Keratinocyte (primary cell): ENCODE data around the gene SYK. TPM values are rescaled to one million over a fixed set of nuclear protein-coding genes. Genes with fewer than 3 reads are reported as not detected.

Experiments
- DNase-seq: peaks from one replicate; pipeline ENCODE4 v3.0.0-alpha.2; 2011; ENCODE audit warnings: low read depth, missing footprints, low spot score
- FAIRE-seq: peaks from 2 replicates; lab custom pipeline; 2011; peaks lifted over from hg19 to GRCh38; lab: Jason Lieb, UNC
- H2AFZ ChIP-seq: 2 replicates; pipeline ENCODE4 v1.6.0; 2012; ENCODE audit warnings: low read length, control low read depth, inconsistent platforms; ENCODE audit not compliant: control insufficient read depth
- H3K27ac ChIP-seq: 2 replicates; pipeline ENCODE4 v1.5.1; 2011; ENCODE audit warnings: low read length; ENCODE audit not compliant: control insufficient read depth, insufficient read depth
- H3K27me3 ChIP-seq: 3 replicates; pipeline ENCODE4 v1.6.0; 2011; ENCODE audit warnings: low read length; ENCODE audit not compliant: control insufficient read depth, insufficient read depth; ENCODE audit errors: extremely low read depth
- H3K36me3 ChIP-seq, 2 experiments: 2 replicates in 1 of 2; 3 replicates in 1 of 2; pipeline ENCODE4 v1.5.1; 2011; ENCODE audit warnings: low read length in 2 of 2, mild to moderate bottlenecking in 1 of 2; ENCODE audit not compliant: control insufficient read depth in 2 of 2, insufficient read depth in 2 of 2; ENCODE audit errors: extremely low read depth in 1 of 2
- H3K4me1 ChIP-seq: 3 replicates; pipeline ENCODE4 v1.5.1; 2011; ENCODE audit warnings: low read length; ENCODE audit not compliant: control insufficient read depth, insufficient read depth; ENCODE audit errors: extremely low read depth
- H3K4me2 ChIP-seq: 3 replicates; pipeline ENCODE4 v1.6.0; 2011; ENCODE audit warnings: low read depth, low read length; ENCODE audit not compliant: control insufficient read depth, insufficient read depth; ENCODE audit errors: extremely low read depth
- H3K4me3 ChIP-seq, 3 experiments: fragments of 200-600 bp in 1 of 3; sonication (generic) in 1 of 3; 2 replicates in 2 of 3; 3 replicates in 1 of 3; pipeline ENCODE4 v1.5.1; 2011 to 2016; ENCODE audit warnings: low read length in 3 of 3, mild to moderate bottlenecking in 3 of 3, control low read depth in 2 of 3, inconsistent platforms in 1 of 3, low read depth in 1 of 3, mixed read lengths in 1 of 3, mixed run types in 1 of 3, moderate library complexity in 1 of 3; ENCODE audit not compliant: control insufficient read depth in 2 of 3, insufficient read depth in 2 of 3; ENCODE audit errors: extremely low read depth in 1 of 3
- H3K79me2 ChIP-seq: 2 replicates; pipeline ENCODE4 v1.6.0; 2012; ENCODE audit warnings: low read length; ENCODE audit not compliant: control insufficient read depth, insufficient read depth
- H3K9ac ChIP-seq: 3 replicates; pipeline ENCODE4 v1.6.0; 2011; ENCODE audit warnings: low read length; ENCODE audit not compliant: control insufficient read depth, insufficient read depth; ENCODE audit errors: extremely low read depth
- H3K9me1 ChIP-seq: 3 replicates; pipeline ENCODE4 v1.6.0; 2011; ENCODE audit warnings: low read length; ENCODE audit not compliant: control insufficient read depth, insufficient read depth; ENCODE audit errors: extremely low read depth
- H3K9me3 ChIP-seq: 2 replicates; pipeline ENCODE4 v1.5.1; 2012; ENCODE audit warnings: low read depth, low read length; ENCODE audit not compliant: control insufficient read depth
- H4K20me1 ChIP-seq: 3 replicates; pipeline ENCODE4 v1.6.0; 2011; ENCODE audit warnings: low read length; ENCODE audit not compliant: control insufficient read depth, insufficient read depth; ENCODE audit errors: extremely low read depth
- CTCF ChIP-seq, 3 experiments: IDR thresholded peaks in 1 of 3; conservative IDR thresholded peaks in 1 of 3; optimal IDR thresholded peaks in 1 of 3; 2 replicates in 2 of 3; 3 replicates in 1 of 3; pipeline versions ENCODE3 to v1.5.1; 2011; ENCODE audit warnings: low read length in 3 of 3, mild to moderate bottlenecking in 3 of 3, moderate library complexity in 2 of 3, control low read depth in 1 of 3, inconsistent platforms in 1 of 3; ENCODE audit not compliant: insufficient read depth in 2 of 3; ENCODE audit errors: extremely low read depth in 1 of 3
- EZH2 ChIP-seq: IDR thresholded peaks from one replicate; pipeline ENCODE4 v1.6.1; 2012; ENCODE audit warnings: inconsistent platforms, mild to moderate bottlenecking, low read length, moderate library complexity
- dilution Hi-C: fragments of 300-500 bp; cut with MboI; formaldehyde crosslinking; loops from one replicate; pipeline ENCODE4 v1.7.0; 2020; ENCODE audit warnings: low sequenced_read_pairs; ENCODE audit not compliant: extremely low pct_ligation_motif_present
- polyA plus RNA-seq, 5 experiments: library from polyadenylated mRNA; depleted of rRNA in 3 of 5; stranded (reverse) in 3 of 5; stranded (forward) in 1 of 5; unstranded in 1 of 5; fragments of >200 nt; gene quantifications; 1 replicate in 1 of 5; 2 replicates in 3 of 5; 3 replicates in 1 of 5; pipeline versions ENCODE4 v1.2.1 to v1.2.3, GENCODE V29; 2011 to 2012; ENCODE audit warnings: missing spikeins in 2 of 5, low read depth in 1 of 5, low replicate concordance in 1 of 5

The SYK gene
- polyA plus RNA-seq, 1 donor (not counting 4 experiments of a cell fraction or from before 2014, with no cell fraction given), result 2.0 TPM

GRCh38 chr9:90857091-90857490 lies 55.5 kb downstream of the SYK start:
- FAIRE-seq, result no peak
- Histone ChIP-seq H3K27ac (no peak overlapping the region), H4K20me1 (no peaks in the 10 kb centered on the region), H3K4me1 (peaks cover 10% of the 10 kb centered on the region), H3K4me2 (no peak overlapping the region), H2AFZ (no peak overlapping the region), H3K9ac (no peak overlapping the region), H3K36me3 (no peaks in the 10 kb centered on the region), H3K9me3 (no peaks in the 10 kb centered on the region), H3K4me3 (no peak overlapping the region), H3K9me1 (no peaks in the 10 kb centered on the region), H3K79me2 (no peaks in the 10 kb centered on the region), H3K27me3 (no peaks in the 10 kb centered on the region)
- dilution Hi-C loops, result no loop called here
- TF ChIP-seq EZH2, result no peak
- no peak for TF ChIP-seq CTCF (optimal IDR thresholded peaks at IDR 0.05 in 1 of 3, IDR thresholded peaks at IDR 0.05 in 1 of 3, conservative IDR thresholded peaks at IDR 0.05 in 1 of 3; ENCODE audit: extremely low read depth in 1 of 3, insufficient read depth in 2 of 3, low read length in 3 of 3)
- DNase-seq, result no peak

GRCh38 chr9:90857855-90858254 lies 56.2 kb downstream of the SYK start:
- Histone ChIP-seq H3K9ac (no peak overlapping the region), H3K9me1 (no peaks in the 10 kb centered on the region), H3K36me3 (no peaks in the 10 kb centered on the region), H3K79me2 (no peaks in the 10 kb centered on the region), H3K27ac (no peak overlapping the region), H4K20me1 (no peaks in the 10 kb centered on the region), H3K4me2 (no peak overlapping the region), H3K9me3 (no peaks in the 10 kb centered on the region), H3K4me3 (no peak overlapping the region), H2AFZ (no peak overlapping the region), H3K4me1 (peaks cover 10% of the 10 kb centered on the region), H3K27me3 (no peaks in the 10 kb centered on the region)
- FAIRE-seq (no peak), DNase-seq (no peak)
- dilution Hi-C loops, result no loop called here
- no peak for TF ChIP-seq EZH2
- TF ChIP-seq CTCF (optimal IDR thresholded peaks at IDR 0.05 in 1 of 3, IDR thresholded peaks at IDR 0.05 in 1 of 3, conservative IDR thresholded peaks at IDR 0.05 in 1 of 3; ENCODE audit: extremely low read depth in 1 of 3, insufficient read depth in 2 of 3, low read length in 3 of 3), result no peak
